ENCODE measurements around the gene TPSAB1. TPM values are rescaled to one million over a fixed set of nuclear protein-coding genes. Genes with fewer than 3 reads are reported as not detected.
"Not testable (repeated sequence)": the region's sequence is repeated elsewhere in the genome, so short reads cannot be mapped to it uniquely, and the experiment has no call there.

TPSAB1 gene
- total RNA-seq, 1 donor from 2014 or later: 103 TPM

GRCh38 chr16:1262846-1263221, 22.3 kb downstream of the TPSAB1 start:
- no peak for TF ChIP-seq CTCF (IDR thresholded peaks at IDR 0.05)
- ATAC-seq: no peak
- no peak overlapping the region for H3K4me3 ChIP-seq
- no peaks in the 10 kb centered on the region for H3K4me1 ChIP-seq
- no peaks in the 10 kb centered on the region for H3K36me3 ChIP-seq
- no peak overlapping the region for H3K27ac ChIP-seq
- no peaks in the 10 kb centered on the region for H3K9me3 ChIP-seq
- DNase-seq: no peak
- intact Hi-C loops (cut with DNase I): no loop called here
- peaks cover 53% of the 10 kb centered on the region for H3K27me3 ChIP-seq (ENCODE audit: low read depth)

- DNase-seq (no peak), ATAC-seq (no peak)
- no peaks in the 10 kb centered on the region for H3K4me1 ChIP-seq
- no peak for TF ChIP-seq CTCF (IDR thresholded peaks at IDR 0.05)
- H3K4me3 ChIP-seq: no peak overlapping the region
- H3K27me3 ChIP-seq (ENCODE audit: low read depth): peaks cover 53% of the 10 kb centered on the region
- H3K27ac ChIP-seq: no peak overlapping the region
- no peaks in the 10 kb centered on the region for H3K36me3 ChIP-seq
- intact Hi-C loops (cut with DNase I): no loop called here
- H3K9me3 ChIP-seq: no peaks in the 10 kb centered on the region
These were observed 23.3 kb downstream of the TPSAB1 start for GRCh38 chr16:1263591-1264344.

GRCh38 chr16:1264345-1265089, 24.0 kb downstream of the TPSAB1 start:
- no peak for ATAC-seq
- Histone ChIP-seq H3K9me3 (no peaks in the 10 kb centered on the region), H3K4me1 (no peaks in the 10 kb centered on the region), H3K27me3 (ENCODE audit: low read depth) (peaks cover 46% of the 10 kb centered on the region), H3K36me3 (no peaks in the 10 kb centered on the region), H3K4me3 (no peak overlapping the region), H3K27ac (no peak overlapping the region)
- no peak for TF ChIP-seq CTCF (IDR thresholded peaks at IDR 0.05)
- DNase-seq: no peak
- intact Hi-C loops (cut with DNase I): no loop called here

- no peak for ATAC-seq
- Histone ChIP-seq H3K27ac (no peak overlapping the region), H3K4me3 (no peak overlapping the region), H3K36me3 (no peaks in the 10 kb centered on the region), H3K27me3 (ENCODE audit: low read depth) (peaks cover 46% of the 10 kb centered on the region), H3K4me1 (no peaks in the 10 kb centered on the region), H3K9me3 (no peaks in the 10 kb centered on the region)
- TF ChIP-seq CTCF (IDR thresholded peaks at IDR 0.05): no peak
- no peak for DNase-seq
- intact Hi-C loops (cut with DNase I): no loop called here
These were observed 24.7 kb downstream of the TPSAB1 start for GRCh38 chr16:1265090-1265630.

- Histone ChIP-seq H3K4me3 (no peak overlapping the region), H3K27me3 (ENCODE audit: low read depth) (peaks cover 43% of the 10 kb centered on the region), H3K9me3 (no peaks in the 10 kb centered on the region), H3K36me3 (no peaks in the 10 kb centered on the region), H3K27ac (no peak overlapping the region), H3K4me1 (no peaks in the 10 kb centered on the region)
- no peak for TF ChIP-seq CTCF (IDR thresholded peaks at IDR 0.05)
- intact Hi-C loops (cut with DNase I): no loop called here
- no peak for DNase-seq
- no peak for ATAC-seq
These were observed 25.3 kb downstream of the TPSAB1 start for GRCh38 chr16:1265826-1266225.

GRCh38 chr16:1269418-1269817, 28.9 kb downstream of the TPSAB1 start:
- H3K27me3 ChIP-seq (ENCODE audit: low read depth): peaks cover 22% of the 10 kb centered on the region
- DNase-seq; intact Hi-C loops (cut with DNase I): not testable (repeated sequence)

More at GRCh38 chr16:1269418-1269817, 28.9 kb downstream of the TPSAB1 start:
- H3K36me3 ChIP-seq, H3K4me1 ChIP-seq, H3K9me3 ChIP-seq, H3K4me3 ChIP-seq, ATAC-seq, H3K27ac ChIP-seq: not testable (repeated sequence)
